GM19372 (cell line): ENCODE results near the gene C1orf53.
"Not testable (repeated sequence)": the region's sequence is repeated elsewhere in the genome, so short reads cannot be mapped to it uniquely, and the experiment has no call there.

Experiments used
- ATAC-seq: cut with Tn5 transposase; IDR thresholded peaks from one replicate; pipeline ENCODE4 v1.9.1; 2021; ENCODE audit warnings: mild to moderate bottlenecking, low read depth, moderate library complexity; ENCODE audit not compliant: unreplicated experiment

The C1orf53 gene

DNA sequence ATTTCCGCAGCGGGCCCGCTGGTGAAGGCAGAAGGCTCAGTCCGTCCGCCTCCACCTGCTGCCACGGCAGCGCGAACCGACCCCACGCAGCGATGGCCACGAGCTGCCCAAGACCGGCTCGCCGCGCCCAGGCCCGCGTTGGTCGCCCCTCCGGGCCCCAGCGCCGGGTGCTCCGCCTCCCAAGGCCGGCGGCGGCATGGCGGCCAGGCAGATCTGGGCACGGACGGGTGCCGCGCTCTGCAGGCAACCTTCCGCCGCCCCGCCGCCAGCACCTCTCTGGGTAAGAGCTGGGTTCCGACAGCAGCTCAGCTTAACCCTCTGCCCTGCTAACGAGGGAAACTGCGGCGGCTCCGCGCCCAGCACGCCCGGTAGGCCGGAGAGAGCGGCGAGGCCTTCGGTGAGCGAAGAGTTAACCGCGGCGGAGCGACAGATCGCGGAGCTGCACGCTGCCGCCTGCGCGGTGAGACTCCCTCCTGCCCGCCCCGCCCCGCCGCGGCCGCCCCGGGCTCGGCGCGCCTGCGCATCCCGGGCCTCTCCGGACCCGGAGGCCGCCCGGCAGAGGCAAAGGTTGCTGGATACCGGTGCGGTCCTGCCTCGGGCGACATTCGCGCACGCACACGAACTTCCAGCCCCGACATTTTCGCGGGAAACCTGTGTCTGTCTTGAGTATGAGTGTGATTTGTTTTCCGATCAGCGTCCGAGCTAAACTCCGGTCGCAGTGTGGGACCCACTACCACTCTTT lies at the start of gene C1orf53:
C1orf53 (plus strand) TSS at position 177 of the 742 bp plus-strand sequence; CDS start at position 197, 20 bp downstream.
- peak; percentile 91 for ATAC-seq

DNA sequence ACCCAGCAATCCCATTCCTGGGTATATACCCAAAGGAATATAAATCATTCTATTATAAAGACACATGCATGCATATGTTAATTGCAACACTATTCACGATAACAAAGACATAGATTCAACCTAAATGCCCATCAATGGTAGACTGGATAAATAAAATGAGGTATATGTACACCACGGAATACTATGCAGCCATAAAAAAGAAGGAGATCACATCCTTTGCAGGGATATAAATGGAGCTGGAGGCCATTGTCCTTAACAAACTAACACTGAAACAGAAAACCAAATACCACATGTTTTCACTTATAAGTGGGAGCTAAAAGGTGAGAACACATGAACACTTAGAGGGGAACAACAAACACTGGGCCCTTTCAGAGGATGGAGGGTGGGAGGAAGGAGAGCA lies 46.7 kb upstream of the C1orf53 start:
- not testable (repeated sequence) for ATAC-seq

DNA sequence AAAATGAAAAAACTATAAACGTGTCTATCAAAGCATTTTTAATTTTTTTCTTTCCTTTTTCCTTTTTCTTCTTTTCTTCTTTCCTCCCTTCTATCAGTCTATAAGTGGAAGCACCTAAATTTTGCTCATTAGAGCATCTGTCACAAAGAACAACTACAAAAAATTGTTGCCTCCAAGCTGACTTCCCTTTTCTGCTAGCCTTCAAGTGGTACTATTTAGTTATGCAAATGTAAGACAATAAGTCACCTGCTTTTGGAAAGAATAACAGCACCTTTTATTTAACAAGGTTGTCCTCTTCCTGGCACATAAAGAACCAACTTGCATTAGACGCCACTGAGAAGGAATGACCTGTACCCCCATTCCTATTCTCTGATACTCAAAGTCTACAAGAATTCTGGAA lies 45.0 kb upstream of the C1orf53 start:
- no peak for ATAC-seq

DNA sequence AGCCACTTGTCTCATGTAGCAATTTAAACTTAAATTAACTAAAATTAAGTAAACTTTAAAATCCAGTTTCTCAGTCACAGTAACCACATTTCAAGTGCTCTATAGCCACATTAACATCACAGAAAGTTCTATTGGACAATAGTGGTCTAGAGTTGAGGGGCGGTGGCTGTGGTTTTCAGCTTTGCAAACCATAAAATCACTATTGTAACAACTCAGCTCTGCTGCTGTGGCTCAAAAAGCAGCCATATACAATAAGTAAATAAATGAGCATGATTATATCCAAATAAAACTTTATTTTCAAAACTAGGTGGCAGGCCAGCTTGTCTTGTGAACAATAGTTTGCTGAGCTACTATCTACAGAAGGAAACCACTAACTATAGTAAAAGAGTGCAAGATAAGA lies 43.4 kb upstream of the C1orf53 start:
- ATAC-seq = no peak

DNA sequence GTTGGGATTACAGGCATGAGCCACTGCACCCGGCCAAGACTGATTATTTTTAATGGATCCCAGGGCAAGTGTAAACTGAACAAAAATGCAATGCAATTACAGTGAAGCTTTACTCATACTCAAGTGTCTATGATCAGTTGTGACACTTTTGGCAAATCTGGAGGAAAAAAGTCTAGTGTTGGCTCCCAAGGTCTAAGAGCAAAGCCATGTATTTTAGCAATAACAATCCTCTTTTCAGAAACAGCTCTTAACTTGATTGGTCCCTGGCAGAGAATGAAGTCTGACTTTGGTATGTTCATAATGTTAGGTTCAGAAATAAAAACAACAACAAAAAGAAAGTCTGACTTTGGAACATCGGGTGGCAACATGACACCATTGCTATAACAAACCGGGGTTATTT lies 40.2 kb upstream of the C1orf53 start:
- ATAC-seq = no peak

DNA sequence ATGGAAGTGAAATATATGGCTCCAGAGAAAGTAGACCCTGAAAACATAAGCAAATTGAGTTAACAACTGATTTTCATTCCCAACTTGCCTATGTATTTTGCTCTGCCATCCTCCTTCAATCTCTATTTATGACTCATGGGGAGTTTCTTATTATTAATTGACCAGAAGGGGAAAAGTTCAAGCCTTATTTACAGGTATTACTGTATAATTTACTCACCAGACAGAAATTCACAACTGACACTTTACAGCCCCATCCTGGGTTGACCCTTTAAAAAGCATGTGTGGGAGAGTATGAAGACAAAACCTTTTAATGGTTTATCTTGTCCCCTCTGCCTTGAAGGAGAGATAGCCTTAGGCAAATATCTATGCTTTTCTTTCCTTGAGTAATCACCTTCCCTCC lies 39.8 kb upstream of the C1orf53 start:
- no peak for ATAC-seq

DNA sequence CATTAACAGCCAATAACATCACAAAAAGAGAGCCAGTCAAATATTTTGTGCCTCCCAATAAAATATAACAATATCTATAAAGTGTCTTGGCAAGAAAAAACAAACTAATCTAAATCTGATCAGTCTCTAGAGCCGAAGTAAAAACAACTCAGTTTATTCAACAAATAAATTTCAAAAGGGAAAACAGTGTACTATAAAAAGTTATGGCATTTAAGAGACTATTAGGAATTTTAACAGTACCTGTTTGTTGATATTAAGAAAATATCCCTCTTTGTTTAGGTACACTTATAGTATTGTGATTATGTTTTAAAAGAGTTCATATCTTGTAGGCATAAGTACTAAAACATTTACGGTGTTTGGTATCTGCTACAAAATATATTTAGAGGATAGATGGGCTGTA lies 36.6 kb upstream of the C1orf53 start:
- ATAC-seq = no peak

DNA sequence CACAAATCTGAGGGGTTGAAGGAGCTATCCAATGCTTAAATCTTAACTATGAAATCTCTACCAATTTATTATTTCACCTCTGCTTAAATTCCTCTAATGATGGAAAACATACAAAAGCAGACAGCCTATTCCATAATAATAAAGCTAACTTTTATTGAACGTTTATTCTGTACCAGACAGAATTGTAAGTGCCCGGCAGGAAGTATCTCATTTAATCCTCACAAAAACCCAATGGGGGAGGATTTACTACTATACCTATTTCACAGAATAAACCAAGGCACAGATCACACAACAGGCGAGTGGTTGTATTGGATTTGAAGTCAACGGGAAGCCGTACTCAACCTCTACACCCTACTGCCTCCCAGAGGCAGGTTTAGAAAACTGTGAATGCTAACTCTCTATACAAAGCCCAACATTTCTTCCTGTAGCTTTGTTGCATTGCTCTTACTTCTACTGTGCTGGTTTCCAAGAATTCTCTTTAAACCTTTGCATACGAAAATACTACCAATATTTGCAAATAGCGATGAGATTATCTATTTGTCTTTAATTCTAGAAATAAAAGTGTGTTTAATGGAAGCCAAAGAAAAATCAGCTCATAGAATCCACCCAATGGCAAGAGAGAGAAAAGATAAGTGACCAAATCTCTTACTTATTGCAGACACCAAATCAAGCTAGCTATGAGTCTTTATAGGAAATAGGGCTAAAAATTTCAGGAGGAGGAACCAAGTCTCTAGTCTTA lies 33.5 kb upstream of the C1orf53 start:
- peak; percentile 96 for ATAC-seq

DNA sequence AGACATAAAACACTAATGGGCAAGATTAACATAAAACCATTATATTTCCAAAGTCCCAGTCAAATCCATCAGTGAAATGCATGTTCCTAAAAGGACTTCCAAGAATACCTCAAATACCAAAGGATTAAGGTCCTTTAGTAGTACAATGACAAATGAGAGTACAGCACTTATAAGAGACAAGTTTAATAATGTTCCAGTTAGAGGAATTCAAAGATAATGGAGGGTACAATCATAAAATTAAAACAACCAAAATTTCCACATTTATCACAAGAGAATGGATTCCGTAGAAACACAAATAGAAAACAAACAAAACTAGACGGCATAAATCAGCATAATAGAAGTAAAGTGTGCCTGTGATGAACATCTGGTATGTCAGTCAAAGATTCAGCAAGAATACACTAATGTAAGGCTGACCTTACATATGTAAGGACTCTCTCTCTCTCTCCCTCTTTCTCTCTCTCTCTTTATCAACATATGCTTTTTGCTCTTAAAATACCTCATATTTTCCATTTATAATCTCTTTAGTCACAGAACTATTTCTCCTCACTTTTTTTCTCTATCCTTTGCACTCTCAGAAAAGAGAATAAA lies 32.8 kb upstream of the C1orf53 start:
- no peak for ATAC-seq

DNA sequence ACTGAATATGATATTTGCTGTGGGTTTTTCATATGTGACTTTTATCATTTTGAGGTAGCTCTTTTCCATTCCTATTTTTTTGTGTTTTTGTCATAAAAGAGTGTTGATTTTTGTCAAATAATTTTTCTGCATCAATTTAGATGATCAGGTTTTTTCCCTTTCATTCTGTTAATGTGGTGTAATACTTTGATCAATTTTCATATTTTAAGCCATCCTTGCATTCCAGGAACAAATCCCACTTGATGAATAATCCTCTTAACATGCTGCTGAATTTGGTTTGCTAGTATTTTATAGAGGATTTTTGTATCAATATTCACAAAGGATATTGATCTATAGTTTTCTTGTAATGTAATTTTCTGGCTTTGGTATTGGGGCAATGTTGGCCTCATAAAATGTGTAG lies 25.5 kb upstream of the C1orf53 start:
- ATAC-seq = no peak

DNA sequence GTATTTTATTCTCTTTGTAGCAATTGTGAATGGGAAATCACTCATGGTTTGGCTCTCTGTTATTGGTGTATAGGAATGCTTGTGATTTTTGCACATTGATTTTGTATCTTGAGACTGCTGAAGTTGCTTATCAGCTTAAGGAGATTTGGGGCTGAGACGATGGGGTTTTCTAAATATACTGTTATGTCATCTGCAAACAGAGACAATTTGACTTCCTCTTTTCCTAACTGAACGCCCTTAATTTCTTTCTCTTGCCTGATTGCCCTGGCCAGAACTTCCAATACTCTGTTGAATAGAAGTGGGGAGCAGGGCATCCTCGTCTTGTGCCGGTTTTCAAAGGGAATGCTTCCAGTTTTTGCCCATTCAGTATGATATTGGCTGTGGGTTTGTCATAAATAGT lies 22.0 kb upstream of the C1orf53 start:
- ATAC-seq = not testable (repeated sequence)

DNA sequence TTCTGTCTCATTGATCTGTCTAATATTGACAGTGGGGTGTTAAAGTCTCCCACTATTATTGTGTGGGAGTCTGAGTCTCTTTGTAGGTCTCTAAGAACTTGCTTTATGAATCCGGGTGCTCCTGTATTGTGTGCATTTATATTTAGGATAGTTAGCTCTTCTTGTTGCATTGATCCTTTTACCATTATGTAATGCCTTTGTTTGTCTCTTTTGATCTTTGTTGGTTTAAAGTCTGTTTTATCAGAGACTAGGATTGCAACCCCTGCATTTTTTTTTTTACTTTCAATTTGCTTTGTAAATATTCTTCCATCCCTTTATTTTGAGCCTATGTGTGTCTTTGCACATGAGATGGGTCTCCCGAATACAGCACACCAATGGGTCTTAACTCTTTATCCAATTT lies 20.2 kb upstream of the C1orf53 start:
- ATAC-seq = not testable (repeated sequence)

DNA sequence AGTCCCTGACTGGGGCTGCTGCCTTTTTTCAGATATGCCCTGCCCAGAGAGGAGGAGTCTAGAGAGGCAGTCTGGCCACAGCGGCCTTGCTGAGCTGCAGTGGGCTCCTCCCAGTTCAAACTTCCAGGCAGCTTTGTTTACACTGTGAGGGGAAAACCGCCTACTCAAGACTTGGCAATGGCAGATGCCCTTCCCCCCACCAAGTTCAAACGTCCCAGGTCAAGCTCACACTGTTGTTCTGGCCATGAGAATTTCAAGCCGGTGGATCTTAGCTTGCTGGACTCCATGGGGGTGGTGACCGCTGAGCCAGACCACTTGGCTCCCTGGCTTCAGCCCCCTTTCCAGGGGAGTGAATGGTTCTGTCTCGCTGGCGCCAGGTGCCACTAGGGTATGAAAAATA lies 18.3 kb upstream of the C1orf53 start:
- ATAC-seq = no peak

DNA sequence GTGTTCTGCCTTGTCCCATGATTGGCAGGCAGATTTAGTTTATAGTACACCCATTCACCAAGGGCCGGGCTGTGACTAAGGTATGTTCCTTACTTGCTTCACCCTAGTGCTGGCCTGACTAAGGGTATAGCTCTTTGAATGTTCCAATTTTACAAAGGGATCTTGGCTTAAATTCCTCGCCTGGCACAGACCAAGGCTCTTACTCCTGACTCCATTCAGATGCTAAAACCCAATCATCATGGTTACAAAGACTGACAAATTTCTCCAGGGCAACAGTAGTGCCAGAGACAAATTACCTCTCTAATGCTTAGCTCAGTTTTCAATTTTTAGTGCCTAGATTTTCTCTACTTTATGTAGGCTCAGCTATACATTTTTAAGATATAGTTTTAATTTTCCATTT lies 11.5 kb upstream of the C1orf53 start:
- ATAC-seq = no peak

DNA sequence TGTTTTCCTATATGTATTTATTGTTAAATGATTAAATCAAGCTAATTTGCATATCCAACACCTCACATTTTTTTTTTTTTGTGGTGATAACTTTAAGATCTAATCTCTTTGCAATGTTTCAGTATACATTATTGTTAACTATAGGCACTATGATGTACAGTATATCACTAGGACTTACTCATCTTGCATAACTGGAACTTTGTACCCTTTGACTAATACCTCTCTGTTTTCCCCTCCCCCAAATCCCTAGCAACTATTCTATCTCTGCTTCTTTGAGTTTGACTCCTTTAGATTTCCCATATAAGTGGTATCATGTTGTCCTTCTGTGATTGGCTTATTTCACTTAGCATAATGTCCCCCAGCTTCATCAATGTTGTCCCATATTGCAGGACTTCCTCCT lies 9.7 kb upstream of the C1orf53 start:
- ATAC-seq = no peak

DNA sequence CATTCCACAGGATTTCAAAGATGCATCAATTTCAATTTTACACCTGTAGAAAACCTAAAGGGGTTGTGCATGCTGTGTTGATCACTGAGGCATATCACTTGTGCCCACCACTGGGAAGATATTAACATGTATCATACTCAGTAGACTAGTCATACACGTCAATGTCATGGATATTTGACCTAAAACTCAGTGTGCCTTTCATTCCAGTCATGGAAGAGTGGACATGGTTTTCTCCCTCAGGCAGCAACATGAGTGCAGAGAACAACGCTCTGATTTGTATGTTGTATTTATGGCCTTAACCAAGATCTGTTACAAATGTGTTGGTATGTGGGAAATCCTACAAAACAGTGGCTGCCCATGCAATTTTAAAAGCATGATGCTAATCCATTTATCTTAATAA lies 6.1 kb upstream of the C1orf53 start:
- no peak for ATAC-seq

DNA sequence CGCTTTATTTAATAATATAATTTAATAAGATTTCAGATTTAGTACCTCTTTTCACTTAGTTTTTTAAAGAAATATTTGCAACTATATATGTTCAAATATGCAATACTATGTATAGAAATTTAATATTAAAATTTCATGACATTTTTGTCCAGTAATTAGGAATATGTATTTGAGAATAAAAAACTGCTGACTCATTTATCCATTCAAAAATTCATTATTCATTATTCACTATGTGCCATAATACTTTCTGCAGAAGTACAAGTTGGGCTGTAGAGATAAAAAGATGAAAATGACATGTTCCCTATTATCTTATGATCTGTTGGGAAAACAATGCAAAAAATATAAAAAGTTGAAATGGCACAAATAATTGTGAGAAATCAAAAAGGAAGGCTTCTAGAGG lies 3.4 kb upstream of the C1orf53 start:
- no peak for ATAC-seq

DNA sequence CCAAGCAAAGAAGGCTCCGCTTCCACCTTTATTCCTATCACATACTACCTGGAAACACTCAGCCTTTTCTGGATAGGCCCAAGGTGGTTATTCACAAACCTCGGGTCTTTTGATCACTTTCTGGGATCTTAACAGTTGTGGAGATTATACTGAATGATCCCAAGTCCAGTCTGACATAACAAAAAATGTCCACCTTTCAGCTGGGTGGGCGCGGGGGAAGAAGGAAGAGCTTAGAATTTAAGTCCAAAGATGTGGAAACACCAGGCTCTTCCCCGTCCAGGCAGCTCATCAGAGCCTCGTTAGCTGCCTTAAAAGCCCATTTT lies 338 bp upstream of the C1orf53 start:
- ATAC-seq = no peak

DNA sequence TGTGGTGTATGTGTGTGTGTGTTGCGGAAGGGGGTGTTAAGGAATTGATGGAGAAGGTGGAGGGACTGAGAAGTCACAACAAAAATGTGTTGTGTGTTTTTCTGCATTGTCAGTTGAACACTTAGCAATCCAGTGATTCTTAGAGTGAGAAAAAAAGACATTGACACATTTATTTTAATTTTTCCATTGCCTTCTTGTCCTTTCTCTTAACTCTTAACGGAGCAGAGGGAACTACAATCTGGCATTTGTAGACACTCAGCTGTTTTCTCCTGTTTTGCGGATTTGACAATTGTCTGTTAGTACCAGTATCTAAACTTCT lies 725 bp downstream of the C1orf53 start:
- no peak for ATAC-seq

DNA sequence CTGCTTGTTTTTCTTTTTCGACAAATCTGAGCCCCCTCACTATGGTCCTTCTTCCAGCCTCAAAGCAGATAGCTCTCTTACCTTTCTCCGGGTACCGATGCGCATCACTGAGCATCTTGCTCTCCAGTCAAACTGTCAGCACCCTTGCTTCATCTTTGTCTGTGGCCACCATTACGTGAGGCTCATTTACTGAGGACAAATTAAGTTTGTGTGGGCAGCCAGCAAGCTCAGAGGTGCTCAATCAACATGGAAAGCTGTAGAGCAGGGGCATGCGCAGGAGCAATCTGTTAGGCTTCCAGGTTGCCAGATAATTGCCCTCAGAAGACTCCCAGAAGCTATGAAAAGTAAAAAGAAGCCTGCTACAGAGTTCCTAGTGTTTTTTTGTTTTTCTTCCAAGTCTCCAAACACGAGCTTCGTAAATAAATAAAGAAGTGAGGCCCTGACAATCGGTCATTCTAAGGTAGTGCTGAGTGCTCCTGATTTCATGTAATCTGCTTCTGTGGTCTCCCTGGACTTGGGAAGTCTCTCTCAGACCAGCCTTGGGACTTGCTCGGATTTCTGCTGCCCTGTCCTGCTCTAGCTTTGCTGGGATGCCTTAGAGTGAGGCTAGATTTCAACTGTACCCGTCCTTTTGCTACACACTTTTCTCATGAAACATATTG lies 1.8 kb downstream of the C1orf53 start:
- no peak for ATAC-seq

DNA sequence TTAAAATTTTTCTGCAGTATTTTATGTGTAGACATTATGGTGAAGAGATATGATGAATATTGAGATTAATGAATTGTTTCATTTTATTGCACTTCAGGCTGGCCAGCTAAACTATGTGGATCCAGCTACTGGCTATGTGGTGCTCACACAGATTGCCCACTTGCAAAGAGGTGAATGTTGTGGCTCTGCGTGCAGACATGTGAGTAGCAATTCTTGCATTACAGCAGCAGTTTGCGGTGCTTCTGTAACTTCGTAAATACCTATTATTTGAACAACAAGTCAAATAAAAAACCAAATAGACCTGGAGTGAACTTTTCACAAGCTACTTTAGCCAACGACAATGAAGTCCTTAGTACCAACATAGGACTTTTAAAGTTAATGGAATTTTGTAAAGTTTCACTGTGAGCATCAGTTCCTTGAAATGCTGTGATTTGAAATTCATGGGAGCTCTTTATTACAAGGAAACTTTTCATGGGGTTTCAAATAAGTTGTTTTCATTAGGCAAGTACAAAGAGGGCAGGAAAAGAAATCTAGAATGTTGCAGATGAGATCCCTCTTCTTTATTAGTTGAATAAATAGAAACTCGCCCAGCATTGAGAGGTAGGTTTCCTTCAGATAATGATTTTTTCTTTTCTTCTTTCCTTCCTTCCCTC lies 3.4 kb downstream of the C1orf53 start:
- no peak for ATAC-seq
